Activated T-cell treated with anti-CD3 and anti-CD28 coated beads for 24 hours (primary cell): ENCODE data around the gene PTPN3.

Source experiments
- DNase-seq: peaks from one replicate; pipeline ENCODE4 v3.0.0-alpha.2; 2020; ENCODE audit warnings: low read depth

The PTPN3 gene

DNA sequence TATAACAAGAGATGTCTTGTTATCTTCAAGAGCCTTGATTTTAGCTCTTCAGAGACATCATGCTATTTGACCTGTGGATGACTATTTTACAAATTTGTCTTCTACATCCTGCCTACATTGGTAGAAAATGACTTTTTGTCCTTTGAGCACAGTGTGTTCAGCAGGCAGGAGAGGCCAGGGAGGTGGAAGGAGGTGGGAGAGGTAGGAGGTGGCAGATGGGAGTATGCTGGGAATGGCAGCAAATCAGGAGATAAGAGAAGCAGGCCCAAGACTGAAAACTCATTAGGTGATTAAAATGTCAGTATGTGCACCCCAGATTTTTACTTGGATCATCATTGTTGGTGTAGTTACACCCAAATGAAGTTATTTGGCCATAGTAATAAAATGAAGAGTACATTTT, 44.1 kb downstream of the PTPN3 start:
- no peak for DNase-seq

GRCh38 chr9:109453210-109453842, 44.8 kb downstream of the PTPN3 start:
- DNase-seq = no peak

DNA sequence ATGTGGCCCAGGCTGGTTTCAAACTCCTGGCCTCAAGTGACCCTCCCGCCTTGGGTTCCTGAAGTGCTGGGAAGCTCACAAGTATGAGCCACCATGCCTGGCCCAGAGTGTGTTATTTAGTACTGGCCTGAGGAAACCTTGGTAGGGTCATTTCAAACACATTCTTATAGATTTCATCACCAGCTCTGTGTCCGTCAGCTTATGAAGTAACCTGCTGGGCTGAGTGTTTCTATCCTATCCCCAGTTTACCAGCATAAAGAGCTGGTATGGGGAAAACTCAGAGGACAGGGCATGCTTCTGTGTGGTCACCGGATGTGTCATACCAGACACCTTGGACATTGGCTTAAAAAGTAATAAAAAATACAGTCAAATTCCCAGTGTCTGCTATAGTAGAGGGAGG, 45.3 kb downstream of the PTPN3 start:
- DNase-seq = no peak

- no peak for DNase-seq
Measured at GRCh38 chr9:109451311-109452025, 46.6 kb downstream of the PTPN3 start.

GRCh38 chr9:109450346-109450745, 47.8 kb downstream of the PTPN3 start:
- no peak for DNase-seq

DNA sequence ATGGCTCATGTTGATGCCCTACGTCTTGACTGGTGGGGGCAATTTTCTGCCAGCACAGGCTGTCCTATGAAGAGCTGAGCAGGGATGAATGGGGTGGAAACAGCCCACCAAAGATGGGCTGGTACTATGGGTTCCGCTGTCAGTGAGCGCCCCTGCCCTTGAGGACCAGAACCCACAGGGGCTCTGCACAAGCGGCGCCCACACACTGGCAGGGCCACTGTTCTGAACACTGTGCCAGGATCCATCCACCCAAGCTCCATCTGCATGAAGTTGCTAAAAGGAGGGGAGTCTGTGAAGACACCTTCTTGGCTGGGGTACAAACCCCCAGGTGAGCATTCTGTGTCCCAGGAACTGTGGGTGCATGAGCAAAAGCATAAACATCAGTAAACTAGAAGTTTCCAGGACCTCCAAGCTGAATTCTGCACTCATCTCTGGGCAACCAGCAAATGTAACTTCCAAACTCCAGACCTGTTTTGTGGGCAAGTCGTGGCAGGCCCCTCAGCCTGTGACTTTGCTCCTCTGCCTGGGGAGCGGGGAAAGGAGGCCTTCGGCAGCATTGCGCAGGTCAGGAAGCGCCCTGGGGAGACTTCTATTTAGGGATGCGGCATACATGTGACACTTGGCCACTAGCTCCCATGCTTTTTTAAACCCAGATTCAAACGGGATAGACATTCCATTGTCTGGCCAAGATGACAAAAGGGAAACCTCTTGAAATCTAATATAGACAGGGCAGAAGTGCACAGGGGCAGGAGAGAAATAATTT, 48.9 kb downstream of the PTPN3 start:
- no peak for DNase-seq

- DNase-seq = no peak
Measured at GRCh38 chr9:109448223-109448622, 49.9 kb downstream of the PTPN3 start.

GRCh38 chr9:109447329-109448076, 50.6 kb downstream of the PTPN3 start:
- no peak for DNase-seq

GRCh38 chr9:109444771-109445320, 53.3 kb downstream of the PTPN3 start:
- DNase-seq = no peak

DNA sequence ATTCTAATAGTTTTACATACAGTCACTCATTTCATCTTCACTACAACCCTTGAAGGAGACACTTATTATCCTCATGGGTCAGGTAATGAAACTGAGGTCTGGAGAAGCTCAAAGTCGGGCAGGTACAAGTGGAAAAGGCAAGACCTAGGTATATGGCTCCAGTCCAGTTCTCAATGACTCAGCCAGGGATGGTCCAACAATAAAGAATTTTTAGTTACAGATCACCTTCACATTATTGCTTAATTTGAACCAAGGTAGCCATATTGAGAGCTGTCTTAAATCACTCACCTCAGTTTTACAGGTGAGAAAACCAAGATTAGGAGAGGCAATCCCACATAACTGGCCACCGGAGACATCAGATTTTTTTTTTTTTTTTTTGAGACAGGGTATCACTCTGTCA, 55.4 kb downstream of the PTPN3 start:
- no peak for DNase-seq

GRCh38 chr9:109441296-109441695, 56.8 kb downstream of the PTPN3 start:
- DNase-seq = no peak

DNA sequence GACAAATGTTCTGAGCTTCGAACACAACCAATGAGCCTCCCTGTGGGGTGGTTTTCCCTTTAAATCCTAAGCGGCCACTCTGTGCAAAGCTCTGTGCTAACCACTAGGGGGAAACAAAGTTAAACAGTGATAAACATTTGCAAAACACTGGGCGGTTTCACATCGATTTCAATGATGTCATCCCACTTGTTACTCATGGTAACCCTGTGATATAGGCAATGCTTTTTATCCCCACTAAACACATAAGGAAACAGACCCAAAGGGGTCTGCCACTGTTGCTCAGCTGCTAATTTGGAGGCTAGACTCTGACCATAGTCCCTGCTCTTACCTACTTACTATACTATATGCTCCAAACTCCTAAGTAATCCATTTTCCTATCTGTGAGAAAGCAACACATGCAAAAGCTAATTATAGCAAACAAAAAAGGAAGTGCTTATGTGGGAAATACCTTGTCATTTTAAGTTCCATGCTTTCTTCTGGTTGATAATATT, 57.3 kb downstream of the PTPN3 start:
- DNase-seq = peak; percentile 44

DNA sequence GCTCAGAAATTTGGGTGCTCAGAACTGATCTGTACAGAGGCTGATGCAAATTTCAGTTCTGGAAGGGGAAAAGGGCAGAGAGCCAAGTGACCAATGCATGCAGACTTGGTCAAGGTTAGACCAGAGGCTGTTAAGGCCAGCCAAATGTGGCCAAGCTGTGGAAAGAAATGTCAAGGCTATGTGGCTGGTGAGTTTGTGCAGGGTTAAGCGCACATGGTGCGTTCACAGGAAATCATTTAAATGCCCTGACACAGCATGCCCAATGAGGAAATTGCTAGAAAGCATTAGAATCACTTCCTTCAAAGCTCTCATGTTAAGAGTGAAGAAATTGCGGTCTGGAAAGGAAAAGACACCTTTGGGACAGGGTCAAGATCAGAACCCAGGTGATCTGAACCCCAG, 58.0 kb downstream of the PTPN3 start:
- DNase-seq = no peak

DNA sequence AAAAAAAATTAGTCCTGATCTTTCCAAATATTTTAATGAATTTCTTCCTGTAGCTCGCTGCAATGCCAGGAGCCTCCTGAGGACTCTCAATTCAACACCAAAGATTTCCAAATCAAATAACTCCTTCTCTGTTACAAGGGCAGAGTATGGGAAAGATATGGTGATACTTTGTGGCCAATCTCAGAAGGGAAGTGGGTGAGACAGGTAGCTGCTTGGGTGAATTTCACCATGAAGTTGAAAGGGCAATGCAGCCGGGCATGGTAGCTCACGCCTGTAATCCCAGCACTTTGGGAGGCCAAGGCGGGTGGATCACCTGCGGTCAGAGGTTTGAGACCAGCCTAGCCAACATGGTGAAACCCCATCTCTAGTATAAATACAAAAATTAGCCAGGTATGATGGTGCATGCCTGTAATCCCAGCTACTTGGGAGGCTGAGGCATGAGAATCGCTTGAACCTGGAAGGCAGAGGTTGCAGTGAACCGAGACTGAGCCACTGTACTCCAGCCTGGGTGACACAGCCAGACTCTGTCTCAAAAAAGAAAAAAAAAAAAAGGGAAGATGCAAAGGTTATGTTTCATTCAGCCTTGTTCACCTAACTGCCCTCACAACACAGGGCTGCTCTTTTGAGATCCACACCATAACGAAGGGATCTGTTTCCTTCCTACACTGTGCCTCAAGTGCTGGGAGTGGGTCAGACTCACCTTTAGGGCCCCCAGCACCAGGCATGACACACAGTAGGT, 58.6 kb downstream of the PTPN3 start:
- DNase-seq = no peak

DNA sequence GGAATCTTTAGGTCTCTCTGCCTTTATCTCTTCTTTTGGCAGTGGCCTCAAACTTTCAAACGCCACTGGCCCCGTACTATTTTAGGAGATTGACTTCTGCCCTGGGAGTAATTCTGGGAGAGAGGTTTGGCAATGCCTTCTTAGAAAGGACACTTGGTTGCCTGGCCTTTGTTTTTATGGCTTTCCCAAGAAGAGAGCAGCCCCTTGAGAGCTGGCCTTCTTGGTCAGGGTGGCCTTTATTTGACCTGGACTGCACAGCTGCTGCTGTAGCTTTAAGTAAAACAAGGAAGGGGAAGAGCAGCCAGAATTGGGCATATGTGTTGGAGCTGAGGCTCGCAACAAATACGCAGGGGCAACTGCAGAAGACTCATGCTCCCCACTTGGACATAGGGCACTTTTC, 60.8 kb downstream of the PTPN3 start:
- DNase-seq = no peak

DNA sequence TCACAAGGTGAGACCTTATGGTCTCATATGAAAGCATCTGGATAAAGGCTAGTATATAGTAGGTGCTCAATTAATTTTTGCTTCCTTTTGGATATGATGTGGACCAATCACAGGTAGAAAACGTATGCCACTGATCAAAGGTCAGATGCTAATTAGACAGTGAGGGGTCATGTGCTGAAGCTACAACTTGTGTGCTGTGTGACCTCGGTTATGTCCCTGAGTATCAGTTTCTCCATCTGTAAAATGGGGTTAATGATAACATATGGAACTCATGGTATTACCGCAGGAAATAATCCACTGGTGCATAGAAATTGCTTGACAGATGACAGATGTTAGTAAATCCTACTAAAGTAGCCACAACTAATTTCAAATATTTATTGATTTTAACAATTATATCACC, 62.0 kb downstream of the PTPN3 start:
- no peak for DNase-seq

GRCh38 chr9:109433476-109433875, 64.6 kb downstream of the PTPN3 start:
- DNase-seq = no peak

GRCh38 chr9:109430231-109430630, 67.9 kb downstream of the PTPN3 start:
- DNase-seq = no peak

- DNase-seq = no peak
Measured at GRCh38 chr9:109428854-109429253, 69.3 kb downstream of the PTPN3 start.

GRCh38 chr9:109427886-109428285, 70.2 kb downstream of the PTPN3 start:
- DNase-seq = no peak
